Body of pancreas (tissue), 4 donors: Measurements from ENCODE around the gene SEPSECS. TPM values are rescaled to one million over a fixed set of nuclear protein-coding genes. Genes with fewer than 3 reads are reported as not detected.

ENCODE experiments used
- ATAC-seq: fragments of 150-250 bp; one replicate; pipeline ENCODE4 v1.9.1; 2016
- DNase-seq, 4 donors: peaks; one replicate each; pipeline ENCODE4 v3.0.0-alpha.2; 2019
- H3K27ac ChIP-seq, 4 donors: fragments of 200-600 bp; sonication (generic); 1 replicate in 3 of 4; 2 replicates in 1 of 4; pipeline versions ENCODE4 v1.5.1 to v1.6.1; 2016 to 2019; ENCODE audit warnings: mild to moderate bottlenecking in 1 of 4, mixed read lengths in 1 of 4, moderate library complexity in 1 of 4
- H3K27me3 ChIP-seq, 2 donors: fragments of 200-600 bp; sonication (generic); one replicate each; pipeline ENCODE4 v1.6.0; 2016; ENCODE audit warnings: mild to moderate bottlenecking in 1 of 2
- H3K36me3 ChIP-seq, 2 donors: fragments of 200-600 bp; sonication (generic); replicated peaks in 1 of 2; 2 replicates each; pipeline ENCODE4 v1.5.1; 2016; ENCODE audit warnings: low read depth in 2 of 2; ENCODE audit not compliant: insufficient read depth in 1 of 2
- H3K4me1 ChIP-seq: fragments of 200-600 bp; sonication (generic); one replicate; pipeline ENCODE4 v1.6.0; 2016
- H3K4me3 ChIP-seq, 2 donors: fragments of 200-600 bp; sonication (generic); 1 replicate in 1 of 2; 2 replicates in 1 of 2; pipeline ENCODE4 v1.5.1; 2016 to 2019
- H3K9me3 ChIP-seq, 3 donors: fragments of 200-600 bp; sonication (generic); 1 replicate in 2 of 3; 2 replicates in 1 of 3; pipeline ENCODE4 v1.5.1; 2016
- POLR2A ChIP-seq, 3 donors: fragments of 450-650 bp; IDR thresholded peaks; one replicate each; pipeline ENCODE4 v1.6.1; 2016; ENCODE audit warnings: antibody characterized with exemption in 3 of 3, mild to moderate bottlenecking in 2 of 3
- WGBS, 2 donors: methylation state at CpG; one replicate each; pipeline ENCODE4 v1.1.5; 2017; 5-methylcytosine and 5-hydroxymethylcytosine counted together
- intact Hi-C: fragments of 100-400 bp; cut with DNase I; formaldehyde crosslinking; loops from one replicate; pipeline ENCODE4 v1.15.1; 2023
- total RNA-seq, 2 donors: library from RNA; depleted of rRNA; stranded (reverse); fragments of >200 nt; gene quantifications; one replicate each; pipeline ENCODE4 v1.1.0, GENCODE V29; 2016
- TF ChIP-seq, protein P1 (sequence below), 7 experiments: fragments of 450-650 bp in 4 of 7; fragments of 200-600 bp in 3 of 7; sonication (generic) in 3 of 7; IDR thresholded peaks; one replicate each; pipeline ENCODE4 v1.5.1; 2016 to 2019; ENCODE audit warnings: antibody characterized with exemption in 7 of 7

SEPSECS gene
- total RNA-seq, 2 donors from 2014 or later, result 7.9 to 8.8 TPM

DNA sequence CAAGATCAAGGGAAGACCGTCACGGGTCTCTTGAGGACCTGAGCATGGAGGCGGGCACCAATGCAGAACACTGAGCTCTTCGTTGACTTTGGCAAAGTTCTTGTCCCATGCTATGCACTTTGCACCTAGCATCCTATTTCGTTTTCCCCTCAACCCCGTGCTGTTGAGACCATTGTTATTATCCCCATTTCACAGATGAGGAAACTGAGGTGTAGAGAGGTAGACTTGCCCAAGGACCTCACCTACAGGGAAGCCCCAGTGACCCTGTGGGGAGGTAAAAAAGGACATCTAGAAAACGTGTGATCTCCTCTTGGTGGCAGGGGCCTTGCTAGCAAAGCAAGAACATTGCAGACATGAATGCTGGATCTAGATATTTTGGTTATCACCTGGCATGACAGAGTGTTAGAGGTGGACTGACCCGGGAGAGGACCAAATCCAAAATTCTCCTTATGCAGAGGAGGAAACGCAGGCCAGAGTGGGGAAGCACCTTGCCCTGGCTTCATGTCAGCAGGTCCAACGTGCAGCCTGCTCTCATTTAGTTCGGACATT lies 48.5 kb downstream of the SEPSECS start:
- Histone ChIP-seq H3K9me3 (no peaks in the 10 kb centered on the region), H3K4me3 (no peak overlapping the region), H3K36me3 (no peaks in the 10 kb centered on the region), H3K27me3 (no peaks in the 10 kb centered on the region), H3K27ac (no peak overlapping the region), H3K4me1 (peaks cover 9% of the 10 kb centered on the region)
- TF ChIP-seq, protein P1, sequence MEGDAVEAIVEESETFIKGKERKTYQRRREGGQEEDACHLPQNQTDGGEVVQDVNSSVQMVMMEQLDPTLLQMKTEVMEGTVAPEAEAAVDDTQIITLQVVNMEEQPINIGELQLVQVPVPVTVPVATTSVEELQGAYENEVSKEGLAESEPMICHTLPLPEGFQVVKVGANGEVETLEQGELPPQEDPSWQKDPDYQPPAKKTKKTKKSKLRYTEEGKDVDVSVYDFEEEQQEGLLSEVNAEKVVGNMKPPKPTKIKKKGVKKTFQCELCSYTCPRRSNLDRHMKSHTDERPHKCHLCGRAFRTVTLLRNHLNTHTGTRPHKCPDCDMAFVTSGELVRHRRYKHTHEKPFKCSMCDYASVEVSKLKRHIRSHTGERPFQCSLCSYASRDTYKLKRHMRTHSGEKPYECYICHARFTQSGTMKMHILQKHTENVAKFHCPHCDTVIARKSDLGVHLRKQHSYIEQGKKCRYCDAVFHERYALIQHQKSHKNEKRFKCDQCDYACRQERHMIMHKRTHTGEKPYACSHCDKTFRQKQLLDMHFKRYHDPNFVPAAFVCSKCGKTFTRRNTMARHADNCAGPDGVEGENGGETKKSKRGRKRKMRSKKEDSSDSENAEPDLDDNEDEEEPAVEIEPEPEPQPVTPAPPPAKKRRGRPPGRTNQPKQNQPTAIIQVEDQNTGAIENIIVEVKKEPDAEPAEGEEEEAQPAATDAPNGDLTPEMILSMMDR (IDR thresholded peaks at IDR 0.05), result no peak
- no peak for TF ChIP-seq POLR2A (IDR thresholded peaks at IDR 0.05)
- intact Hi-C loops, result no loop called here
- ATAC-seq, result no peak
- no peak for DNase-seq
- 83 to 84% methylated on average over 11 of the region's 11 CpGs for WGBS, 2 donors

DNA sequence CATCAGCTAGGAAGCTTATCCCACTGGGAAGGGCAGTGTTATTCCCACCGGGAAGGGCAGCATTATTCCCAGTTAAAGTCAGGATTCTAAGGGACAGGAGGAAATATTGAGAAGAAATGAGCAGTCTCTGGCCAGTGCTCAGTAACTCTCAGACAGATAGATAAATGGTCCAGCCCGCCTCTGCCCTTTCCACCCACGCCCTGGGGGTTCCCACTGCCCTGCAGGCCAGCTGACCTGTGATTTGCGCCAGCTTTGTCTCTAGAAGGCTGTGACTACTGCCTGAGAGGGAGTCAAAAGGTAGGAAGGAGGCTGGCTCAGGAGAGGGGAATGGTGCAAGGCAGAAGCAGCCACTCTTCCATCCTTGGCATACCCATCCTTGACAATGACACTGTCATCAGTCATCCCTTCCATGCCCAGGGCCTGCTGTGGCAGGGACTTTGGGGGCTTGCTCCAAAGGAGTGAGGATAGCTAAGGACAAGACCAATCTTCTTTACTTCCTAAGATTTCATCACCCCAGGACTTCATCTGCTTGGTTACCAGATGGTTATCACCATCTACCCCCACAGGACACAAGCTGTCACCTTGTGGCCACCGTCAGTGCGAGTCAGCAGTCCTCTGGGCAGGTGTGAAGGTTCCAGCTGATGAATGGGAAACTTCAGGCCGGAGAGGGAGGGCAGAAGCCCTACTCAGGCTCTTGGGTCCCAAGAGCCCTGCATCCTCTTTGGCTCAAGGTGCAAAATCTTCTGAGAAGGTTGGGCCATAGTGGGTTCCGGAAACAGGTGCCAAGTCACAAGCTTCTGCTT lies 49.5 kb downstream of the SEPSECS start:
- TF ChIP-seq POLR2A (IDR thresholded peaks at IDR 0.05), result no peak
- TF ChIP-seq, protein P1 (IDR thresholded peaks at IDR 0.05), result no peak
- Histone ChIP-seq H3K4me1 (peaks cover 9% of the 10 kb centered on the region), H3K9me3 (no peaks in the 10 kb centered on the region), H3K27ac (no peak overlapping the region), H3K27me3 (no peaks in the 10 kb centered on the region), H3K4me3 (no peak overlapping the region), H3K36me3 (no peaks in the 10 kb centered on the region)
- no peak for ATAC-seq
- no peak for DNase-seq
- intact Hi-C loops, result no loop called here
- WGBS, 2 donors, result 90 to 97% methylated on average over 8 of the region's 8 CpGs

- Histone ChIP-seq H3K4me3 (no peak overlapping the region), H3K4me1 (peaks cover 9% of the 10 kb centered on the region), H3K27ac (no peak overlapping the region), H3K36me3 (no peaks in the 10 kb centered on the region), H3K27me3 (no peaks in the 10 kb centered on the region), H3K9me3 (no peaks in the 10 kb centered on the region)
- WGBS, 2 donors, result 94 to 96% methylated on average over 4 of the region's 4 CpGs
- ATAC-seq (no peak), DNase-seq (no peak)
- intact Hi-C loops, result no loop called here
- TF ChIP-seq POLR2A (IDR thresholded peaks at IDR 0.05), result no peak
- TF ChIP-seq, protein P1 (IDR thresholded peaks at IDR 0.05), result no peak
Measured at GRCh38 chr4:25109511-25109910, 50.7 kb downstream of the SEPSECS start.

GRCh38 chr4:25108556-25108955 lies 51.7 kb downstream of the SEPSECS start:
- Histone ChIP-seq H3K27me3 (no peaks in the 10 kb centered on the region), H3K27ac (no peak overlapping the region), H3K4me1 (peaks cover 9% of the 10 kb centered on the region), H3K36me3 (no peaks in the 10 kb centered on the region), H3K9me3 (no peaks in the 10 kb centered on the region), H3K4me3 (no peak overlapping the region)
- TF ChIP-seq, protein P1 (IDR thresholded peaks at IDR 0.05), result no peak
- no peak for TF ChIP-seq POLR2A (IDR thresholded peaks at IDR 0.05)
- intact Hi-C loops, result no loop called here
- WGBS, 2 donors, result 80 to 96% methylated on average over 2 to 4 of the region's 4 CpGs
- ATAC-seq (no peak), DNase-seq (no peak)
